GM21737 (cell line): Measurements from ENCODE around the gene MROH7.

Source experiments
- ATAC-seq: cut with Tn5 transposase; IDR thresholded peaks from one replicate; pipeline ENCODE4 v1.9.1; 2021; ENCODE audit warnings: mild to moderate bottlenecking, moderate library complexity; ENCODE audit not compliant: unreplicated experiment

MROH7 gene

DNA sequence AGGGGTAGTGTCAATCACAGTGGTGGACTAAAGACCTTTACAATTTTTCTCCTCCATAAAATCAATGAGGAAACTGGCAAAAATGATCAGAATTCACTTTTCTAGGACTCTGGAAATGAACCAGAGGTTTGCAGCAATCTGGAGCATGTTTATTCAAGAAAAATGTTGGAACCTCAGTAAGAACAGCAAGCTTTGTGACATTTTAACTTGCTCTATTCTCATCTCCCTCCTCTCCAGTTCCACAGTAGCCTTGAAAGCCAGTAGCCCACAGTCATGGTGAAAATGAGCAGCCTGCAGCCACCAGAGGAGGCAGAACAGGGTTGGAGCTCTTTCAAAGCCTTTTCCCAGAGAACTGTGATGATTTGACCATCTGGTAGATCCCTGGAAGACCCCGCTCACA lies 83.2 kb downstream of the MROH7 start:
- ATAC-seq: no peak

- ATAC-seq: no peak
Measured at GRCh38 chr1:54728027-54728426, 86.4 kb downstream of the MROH7 start.

GRCh38 chr1:54736685-54737084 lies 95.1 kb downstream of the MROH7 start:
- no peak for ATAC-seq

GRCh38 chr1:54738244-54738643 lies 96.7 kb downstream of the MROH7 start:
- ATAC-seq: no peak

DNA sequence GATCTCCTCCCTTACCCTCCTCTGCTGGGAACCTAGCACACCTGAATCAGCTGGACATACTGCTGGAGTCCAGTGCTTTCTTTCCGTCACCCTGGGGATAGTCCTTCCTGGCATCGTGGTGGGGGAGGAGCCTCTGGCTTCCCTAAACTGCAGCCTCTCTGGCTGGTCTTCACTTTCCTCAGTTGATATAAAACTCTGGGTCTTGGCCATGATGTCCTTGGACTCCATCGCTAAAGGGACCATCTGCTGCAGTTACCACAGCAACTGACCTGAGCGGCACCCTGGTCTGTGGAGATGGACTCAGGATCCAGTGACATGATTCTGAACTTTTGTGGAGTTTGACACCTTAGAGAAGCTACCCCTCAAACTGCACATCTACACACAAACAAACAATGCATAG lies 99.9 kb downstream of the MROH7 start:
- ATAC-seq: no peak

DNA sequence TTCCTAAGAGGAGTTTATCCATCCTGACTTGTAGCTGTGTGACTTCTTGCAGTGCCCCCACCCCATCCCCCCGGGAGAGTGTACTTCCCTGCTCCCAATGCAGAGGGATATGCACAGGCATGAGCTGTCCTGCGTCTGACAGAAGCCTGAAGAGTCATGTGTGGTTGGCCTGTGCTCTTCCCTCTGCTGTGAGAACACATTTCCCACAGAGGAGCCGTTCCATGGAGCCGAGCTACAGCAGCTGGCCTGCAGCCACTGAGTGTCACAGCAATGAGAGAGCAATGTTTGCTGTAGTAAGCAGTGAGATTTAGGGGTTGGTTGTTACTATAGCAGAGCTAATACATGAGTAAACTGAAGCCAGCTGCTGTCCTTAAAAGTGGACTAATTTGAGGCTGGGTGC lies 100.7 kb downstream of the MROH7 start:
- ATAC-seq: no peak

DNA sequence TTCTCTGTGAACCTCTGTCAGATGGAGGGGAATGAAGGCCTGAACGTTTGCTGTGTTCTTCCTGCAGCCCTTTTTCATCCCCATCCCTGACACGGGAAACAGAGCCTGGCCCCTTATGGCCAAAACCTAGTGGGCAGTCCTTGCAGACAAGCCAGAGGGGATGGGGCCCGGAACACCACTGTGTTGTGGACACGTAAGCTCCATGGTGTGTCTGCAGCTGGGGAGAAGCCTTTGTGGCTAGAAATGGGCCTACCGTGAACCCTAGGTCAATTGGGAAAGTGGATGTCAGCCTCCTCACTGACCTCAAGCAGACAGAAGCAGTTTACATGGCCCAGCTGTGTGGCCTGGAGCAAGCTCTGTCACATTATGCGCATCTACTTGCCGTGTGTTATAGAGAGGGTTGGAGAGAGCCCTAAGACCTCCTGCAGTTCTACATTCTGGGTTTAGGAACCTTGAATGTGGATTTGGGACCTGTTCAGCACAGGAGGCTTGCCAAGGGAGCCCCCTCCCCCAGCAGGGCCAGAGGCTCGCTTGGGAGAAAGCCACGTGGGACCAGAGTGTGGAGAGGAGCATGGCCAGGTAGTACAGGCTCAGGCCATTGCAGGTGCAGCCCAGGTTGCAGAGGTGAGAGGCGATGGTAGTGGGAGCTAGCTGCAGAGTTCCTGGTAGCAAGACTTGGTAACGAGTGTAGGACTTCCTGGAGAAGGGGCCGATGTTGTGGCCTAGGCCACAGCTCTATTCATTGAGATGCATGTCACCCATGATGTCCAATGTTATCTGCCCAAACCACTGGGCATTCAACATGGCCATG lies 102.0 kb downstream of the MROH7 start:
- no peak for ATAC-seq

DNA sequence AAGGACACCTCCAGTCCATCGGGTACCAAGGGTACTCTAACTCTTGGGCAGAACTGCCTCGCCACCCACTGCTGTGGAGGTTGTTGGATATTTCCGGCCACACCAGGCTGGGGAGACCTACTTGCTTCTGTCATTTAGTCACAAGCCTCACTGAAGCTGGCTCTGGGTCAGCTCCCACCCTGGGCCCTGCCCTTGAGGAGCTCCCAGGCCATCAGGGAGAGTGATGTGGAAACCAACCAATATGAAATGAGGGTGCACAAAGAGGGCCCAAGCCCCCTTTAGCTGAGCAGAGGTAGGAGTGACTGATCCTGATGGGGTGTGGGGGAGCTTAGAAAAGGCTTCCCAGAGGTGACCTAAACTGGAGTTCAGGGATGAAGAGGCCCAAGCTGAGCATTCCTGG lies 103.1 kb downstream of the MROH7 start:
- no peak for ATAC-seq

DNA sequence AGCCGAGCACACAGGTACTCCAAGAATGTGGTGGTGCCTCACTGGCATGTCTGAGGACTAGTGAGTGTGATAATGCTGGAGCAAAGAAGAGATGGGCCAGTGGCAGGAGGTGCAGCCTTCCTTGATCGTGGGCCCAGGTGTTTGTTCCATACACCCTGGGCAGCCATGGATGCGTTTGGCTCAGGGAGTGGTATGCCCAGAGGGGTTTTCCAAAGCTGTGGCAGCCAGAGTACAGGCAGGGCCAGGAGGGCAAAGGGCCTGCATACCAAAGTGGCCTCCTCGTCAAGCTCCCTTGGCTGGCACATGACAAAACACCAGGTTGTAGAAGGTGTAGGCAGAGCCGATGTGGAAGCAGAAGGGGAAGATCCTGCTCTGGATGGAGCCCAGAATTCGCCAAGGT lies 103.7 kb downstream of the MROH7 start:
- ATAC-seq: no peak

GRCh38 chr1:54745864-54746263 lies 104.3 kb downstream of the MROH7 start:
- no peak for ATAC-seq

DNA sequence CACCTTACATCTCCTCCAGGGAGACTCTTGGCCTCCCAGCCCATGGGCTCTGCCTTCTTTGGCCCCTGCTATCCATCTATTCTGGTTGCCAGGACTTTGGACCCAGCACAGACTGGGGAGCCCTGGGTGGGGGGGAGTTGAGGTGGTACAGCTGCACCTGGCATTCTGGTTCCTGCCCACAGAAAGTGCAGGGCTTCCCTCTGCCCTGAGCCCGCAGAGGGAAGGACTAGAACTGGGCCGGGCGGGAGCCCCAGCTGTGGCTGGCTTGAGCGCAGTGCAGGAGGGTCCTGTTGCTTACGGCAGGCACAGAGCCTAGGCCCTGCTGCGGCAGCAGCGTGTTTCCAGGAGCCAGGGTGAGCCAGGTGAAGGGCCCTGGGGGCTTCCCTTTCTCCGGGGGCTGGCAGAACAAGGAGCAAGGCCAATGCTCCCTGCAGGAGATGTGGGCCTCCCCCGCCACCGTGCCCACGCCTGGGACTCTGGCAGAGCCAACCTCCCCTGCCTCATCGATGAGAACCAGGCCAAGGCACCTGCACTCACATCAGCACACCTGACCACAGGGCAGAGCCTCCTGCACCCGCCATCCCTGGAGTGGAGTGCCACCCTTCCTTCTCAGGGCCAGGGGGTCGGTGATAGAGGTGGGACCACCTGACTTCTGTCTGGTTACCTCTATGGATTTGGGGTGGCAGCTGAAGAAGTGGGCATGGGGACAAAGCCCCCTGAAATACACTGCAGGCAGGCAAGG lies 106.7 kb downstream of the MROH7 start:
- ATAC-seq: no peak

- ATAC-seq: no peak
Measured at GRCh38 chr1:54750596-54750995, 109.0 kb downstream of the MROH7 start.

DNA sequence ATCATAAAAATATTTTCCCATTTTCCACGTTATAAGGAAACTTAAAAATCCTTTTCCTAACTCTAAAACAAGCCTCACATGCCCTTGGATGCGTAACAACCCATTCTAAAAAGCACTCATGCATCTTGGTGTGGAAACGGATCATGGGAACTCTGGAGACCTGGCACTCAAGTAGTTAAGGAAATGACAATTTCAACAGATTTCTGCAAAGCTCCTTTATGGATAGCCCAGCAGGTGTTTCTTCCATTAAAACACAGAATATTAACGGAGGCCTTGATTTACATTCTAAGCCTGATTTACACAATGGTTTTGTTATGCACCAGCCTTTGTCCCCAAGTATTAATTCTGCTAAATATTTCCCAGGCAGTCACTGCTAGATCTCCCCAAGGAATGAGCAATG lies 109.8 kb downstream of the MROH7 start:
- no peak for ATAC-seq

- ATAC-seq: no peak
Measured at GRCh38 chr1:54754045-54754444, 112.5 kb downstream of the MROH7 start.

DNA sequence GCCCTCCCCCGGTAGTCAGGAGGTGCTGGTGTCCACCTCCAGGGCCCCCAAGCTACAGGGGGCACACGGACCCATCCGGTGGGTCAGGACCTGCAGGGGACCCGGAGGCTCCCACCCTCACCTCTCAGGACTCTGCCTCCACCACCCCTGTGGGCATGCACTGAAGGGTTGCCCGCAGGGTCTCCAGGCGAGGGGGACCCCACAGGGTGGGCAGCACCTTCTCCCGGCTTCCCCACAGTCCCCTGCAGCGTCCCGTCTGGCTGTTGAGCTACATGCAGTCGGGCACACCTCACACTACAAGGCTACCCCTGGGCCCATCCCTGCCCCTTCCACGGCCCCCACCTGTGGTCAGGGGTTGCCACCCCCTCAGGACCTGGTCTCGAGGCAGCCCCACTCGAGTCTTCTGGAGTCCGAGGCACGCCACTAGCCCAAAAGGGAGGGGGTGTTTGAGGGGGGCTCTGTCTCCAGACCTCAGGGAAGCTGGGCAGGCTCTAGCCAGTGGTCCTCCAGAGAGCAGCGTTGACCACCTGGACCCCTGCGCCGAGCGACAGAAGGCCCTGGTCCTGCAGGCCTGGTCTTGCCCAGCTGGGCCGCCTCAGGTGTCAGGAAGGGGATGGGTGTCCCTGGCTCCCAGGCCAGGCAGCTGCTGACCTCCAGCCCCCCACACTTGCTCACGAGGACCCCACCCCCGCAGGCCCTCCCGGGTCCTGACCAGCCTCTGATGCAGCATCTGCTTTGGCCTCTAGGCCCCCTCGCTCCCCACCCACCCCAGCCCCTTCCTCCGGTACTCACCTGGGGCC lies 113.1 kb downstream of the MROH7 start:
- no peak for ATAC-seq

GRCh38 chr1:54757833-54758232 lies 116.2 kb downstream of the MROH7 start:
- no peak for ATAC-seq

GRCh38 chr1:54758678-54759348 lies 117.2 kb downstream of the MROH7 start:
- ATAC-seq: no peak
